HG03097 (cell line): ENCODE data around the gene ZCCHC7.

ENCODE experiments used
- ATAC-seq: cut with Tn5 transposase; IDR thresholded peaks from one replicate; pipeline ENCODE4 v1.9.1; 2021; ENCODE audit not compliant: unreplicated experiment, low FRiP score

The ZCCHC7 gene

DNA sequence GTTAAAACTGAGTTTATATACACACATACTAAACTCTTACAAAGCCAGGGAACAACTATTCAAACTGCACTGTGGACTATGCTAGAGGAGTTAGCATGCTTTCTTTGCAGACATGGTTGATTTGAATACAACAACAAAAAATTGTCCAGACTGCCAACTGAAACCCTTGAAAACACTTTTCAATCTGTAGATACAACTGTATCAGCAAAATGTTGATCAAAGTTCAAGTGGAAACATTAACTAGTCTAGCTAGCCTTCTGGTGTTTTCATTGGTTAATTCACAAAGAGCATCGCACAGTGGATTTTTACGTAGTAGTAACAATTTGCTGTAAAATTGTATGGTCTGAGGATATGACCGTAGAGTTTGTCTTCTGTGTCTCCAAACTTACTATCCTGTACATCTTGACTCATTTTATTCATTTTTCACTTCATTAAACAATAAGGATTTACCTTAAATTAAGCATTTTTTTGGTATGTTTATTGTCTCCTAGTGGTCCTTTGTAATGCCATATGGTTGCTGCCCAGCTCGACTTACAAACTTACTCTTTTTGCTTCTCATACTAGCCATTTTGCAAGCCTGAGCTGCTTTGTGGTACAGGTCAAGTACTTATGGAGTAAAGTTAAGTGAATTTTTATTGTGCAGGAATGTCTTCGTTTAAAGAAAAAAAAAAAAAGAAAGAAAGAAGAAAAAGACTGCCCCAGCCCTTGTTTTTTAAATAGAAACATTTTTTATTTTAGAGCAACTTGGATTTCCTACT lies 123.4 kb downstream of the ZCCHC7 start:
- no peak for ATAC-seq

DNA sequence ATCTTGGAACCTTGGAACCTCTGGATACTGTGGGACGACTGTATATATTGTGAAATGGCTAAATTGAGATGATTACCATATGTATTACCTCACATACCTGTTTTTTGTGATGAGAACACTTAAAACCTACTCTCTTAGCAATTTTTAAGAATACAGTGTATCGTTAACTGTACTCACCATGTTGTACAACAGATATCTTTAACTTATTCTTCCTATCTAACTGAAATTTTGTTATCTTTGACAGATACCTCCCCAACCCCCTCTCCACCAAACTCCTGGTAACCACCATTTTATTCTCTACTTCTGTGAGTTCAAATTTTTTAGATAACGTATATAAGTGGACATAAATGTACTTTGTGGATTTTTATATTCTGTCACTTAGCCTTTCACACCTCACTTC lies 126.5 kb downstream of the ZCCHC7 start:
- ATAC-seq: no peak

DNA sequence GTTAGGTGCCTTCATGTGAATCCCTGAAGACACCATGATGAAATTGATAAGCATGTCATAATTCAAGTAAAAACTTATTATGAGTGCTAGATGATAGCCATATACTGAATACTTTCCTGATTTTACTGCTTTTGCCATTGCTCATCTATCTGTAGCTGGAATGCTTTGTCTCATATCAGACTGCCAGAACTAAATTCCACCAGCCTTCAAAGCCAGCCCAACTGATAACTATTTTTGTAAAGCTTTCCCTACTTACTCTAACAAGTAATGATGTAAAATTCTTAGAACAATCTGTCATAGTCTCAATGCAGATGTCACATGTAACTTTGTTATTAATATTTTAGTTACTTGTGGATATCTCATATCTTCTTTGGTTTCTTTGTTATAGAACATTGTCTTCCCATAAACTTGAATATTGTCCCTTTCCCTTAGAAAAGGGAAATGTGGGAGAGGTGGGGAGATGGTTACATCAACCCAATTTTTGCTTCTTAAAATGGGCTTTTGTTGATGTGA lies 128.3 kb downstream of the ZCCHC7 start:
- ATAC-seq: no peak

DNA sequence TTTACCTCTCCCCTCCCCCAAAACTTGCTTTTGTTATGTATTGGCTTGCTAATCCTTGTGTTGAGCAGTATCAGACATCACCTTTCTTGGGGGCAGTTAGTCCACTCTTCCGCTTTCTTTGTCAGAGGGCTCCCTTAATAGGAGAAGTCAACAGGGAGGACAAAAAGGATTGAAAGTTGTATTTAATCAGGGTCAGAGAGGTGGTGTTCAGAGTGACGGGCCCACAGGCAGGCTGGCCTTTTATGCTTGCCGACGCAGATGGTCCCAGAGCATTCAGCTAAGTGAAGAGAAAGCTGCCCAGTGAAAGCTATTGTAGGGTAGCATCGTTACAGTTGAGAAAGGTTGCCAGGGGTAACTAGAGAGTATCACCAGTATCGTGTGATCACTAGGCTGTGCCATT lies 131.1 kb downstream of the ZCCHC7 start:
- peak; percentile 75 for ATAC-seq

DNA sequence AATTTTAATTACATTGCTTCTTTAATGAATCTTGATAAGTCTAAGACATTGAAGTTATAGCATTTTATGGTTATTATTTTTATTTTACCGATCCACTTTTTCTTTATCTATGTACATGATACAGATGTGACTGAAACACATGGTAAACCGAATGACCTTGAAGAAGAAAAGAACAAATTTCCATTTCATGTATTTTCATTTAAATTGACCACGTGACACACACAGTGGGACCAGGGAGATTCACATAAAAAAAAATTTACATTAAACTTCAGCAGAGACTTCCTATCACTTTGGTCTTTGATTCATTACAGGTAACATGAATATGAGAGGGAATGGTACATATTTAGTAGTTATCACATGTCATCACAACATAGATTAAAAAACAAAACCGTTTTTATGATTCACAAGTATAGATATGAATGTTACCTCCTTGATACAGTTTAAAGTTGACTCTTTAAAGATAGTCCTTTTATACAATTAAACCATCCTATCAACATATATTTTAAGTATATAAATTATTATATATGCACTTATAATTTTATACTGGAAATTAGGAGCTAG lies 133.1 kb downstream of the ZCCHC7 start:
- ATAC-seq: no peak

DNA sequence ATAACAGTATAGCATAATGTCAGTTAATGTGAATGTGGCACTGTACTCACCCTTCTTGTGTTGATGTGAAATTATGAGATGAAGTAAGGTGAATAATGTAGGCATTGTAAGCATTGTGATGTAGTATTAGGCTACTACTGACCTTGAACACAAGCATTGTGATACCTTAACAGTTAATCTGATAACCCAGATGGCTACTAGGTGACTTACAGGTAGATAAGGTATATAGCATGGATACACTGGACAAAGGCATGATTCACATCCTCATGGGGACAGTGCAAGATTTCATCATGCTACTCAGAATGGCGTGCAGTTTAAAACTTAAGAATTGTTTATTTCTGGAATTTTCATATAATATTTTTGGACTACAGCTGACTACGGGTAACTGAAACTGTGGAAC lies 134.8 kb downstream of the ZCCHC7 start:
- no peak for ATAC-seq

DNA sequence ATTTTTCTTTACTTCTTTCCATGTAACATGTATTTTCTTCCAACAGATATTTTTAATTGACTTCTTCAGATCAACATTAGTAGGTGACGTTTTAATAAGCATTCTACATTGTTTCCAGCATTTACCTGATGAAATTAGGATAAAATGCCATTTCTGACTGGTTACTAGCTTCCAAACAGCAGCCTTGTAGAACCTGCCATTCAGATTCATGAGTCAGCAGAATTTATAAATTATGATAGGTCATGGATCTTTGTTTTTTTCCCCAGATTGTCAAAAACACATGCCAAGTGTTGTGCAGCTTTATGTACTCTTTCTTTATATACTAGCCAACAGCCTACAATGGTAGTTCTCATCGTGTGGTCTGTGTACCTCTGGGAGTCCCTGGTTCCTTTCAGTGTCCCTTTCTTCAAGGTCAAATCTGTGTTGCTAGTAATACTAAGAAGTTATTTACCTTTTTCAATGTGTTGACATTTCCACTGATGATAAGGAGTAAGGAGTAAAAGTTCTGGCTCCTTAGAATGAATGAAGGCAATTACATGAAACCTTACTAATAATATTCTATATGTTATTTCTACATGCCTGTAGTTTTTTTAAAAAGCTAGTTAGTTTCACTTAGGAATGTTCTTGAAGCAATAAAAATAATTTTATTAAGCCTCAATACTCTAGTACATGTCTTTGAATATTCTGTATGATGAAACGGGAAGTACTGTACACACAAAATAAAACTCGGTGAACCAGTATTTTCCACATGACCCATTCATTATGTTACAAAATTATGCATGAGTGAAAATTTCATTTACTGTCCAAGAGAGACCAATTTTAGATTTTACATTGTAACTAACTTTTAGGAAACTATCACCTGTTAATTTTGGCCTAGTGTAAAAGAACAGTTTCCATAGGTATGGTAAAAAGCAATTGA lies 135.8 kb downstream of the ZCCHC7 start:
- no peak for ATAC-seq

DNA sequence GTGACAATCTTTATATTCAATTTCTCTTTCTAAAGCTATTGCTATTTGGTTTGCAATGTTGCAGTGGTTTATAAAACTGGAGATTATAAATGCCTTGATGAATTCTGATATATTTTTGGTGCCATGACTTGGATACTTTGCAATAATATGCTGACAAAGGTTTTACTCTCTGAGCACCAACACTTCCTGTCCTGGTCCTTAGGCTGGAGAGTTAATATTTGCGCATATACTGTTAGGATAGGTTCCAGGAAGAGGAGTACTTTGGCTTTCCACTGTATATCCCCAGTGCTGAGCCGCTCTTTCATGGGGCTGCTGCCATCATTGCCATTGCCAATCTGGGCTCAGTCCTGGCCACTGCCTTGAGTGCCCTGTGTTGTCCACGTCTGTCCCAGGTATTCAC lies 139.6 kb downstream of the ZCCHC7 start:
- no peak for ATAC-seq

DNA sequence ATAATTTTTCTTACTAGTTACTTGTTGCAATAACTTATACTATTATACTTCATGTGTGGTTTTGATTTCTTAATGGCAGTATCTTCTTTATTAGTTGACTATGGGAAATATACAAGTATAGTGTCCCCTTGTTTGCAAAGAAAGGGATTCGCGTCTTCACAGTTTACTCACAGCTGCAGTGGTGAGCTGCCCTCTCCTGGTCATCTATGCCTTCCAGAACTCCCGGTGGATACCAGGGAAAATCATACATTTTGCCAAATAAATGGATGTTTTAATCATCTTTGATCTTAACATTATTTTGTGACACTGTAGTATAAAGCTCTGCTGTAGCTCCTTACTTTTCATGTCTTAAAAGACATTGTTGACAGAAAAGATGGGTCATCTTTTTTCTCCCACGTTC lies 142.0 kb downstream of the ZCCHC7 start:
- no peak for ATAC-seq

DNA sequence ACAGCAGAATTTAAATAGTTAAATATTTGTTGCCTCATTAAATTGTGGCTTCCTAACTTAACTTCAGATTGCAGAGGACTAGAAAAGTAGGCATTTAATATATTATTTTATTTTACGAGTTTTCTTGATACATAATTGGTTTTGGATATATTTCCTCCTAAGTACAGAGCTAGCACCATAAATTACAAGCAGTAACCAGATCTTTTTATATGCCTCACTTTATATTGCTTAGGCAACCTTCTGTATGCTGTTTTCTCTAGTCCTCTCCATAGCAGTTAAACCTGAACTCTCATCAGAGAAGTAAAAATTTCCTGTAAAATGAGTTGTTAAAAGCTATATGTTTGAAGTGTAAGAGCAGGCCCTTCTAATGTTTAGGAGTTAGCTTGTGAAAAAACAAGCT lies 144.2 kb downstream of the ZCCHC7 start:
- ATAC-seq: no peak

DNA sequence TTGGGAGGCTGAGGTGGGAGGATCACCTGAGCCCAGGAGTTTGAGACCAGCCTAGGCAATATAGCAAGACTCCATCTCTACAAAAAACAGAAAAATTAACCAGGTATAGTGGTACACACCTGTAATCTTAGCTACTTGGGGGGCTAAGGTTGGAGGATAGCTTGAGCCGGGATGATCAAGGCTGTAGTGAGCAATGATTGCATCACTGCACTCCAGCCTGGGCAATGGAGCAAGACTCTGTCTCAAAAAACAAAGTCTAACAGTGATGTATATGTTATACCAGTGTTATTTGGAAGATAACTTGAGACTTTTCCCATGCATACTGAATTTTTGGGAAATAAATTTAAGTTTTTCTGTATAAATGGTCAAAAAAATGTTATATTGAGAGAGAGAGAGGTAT lies 146.3 kb downstream of the ZCCHC7 start:
- ATAC-seq: no peak

DNA sequence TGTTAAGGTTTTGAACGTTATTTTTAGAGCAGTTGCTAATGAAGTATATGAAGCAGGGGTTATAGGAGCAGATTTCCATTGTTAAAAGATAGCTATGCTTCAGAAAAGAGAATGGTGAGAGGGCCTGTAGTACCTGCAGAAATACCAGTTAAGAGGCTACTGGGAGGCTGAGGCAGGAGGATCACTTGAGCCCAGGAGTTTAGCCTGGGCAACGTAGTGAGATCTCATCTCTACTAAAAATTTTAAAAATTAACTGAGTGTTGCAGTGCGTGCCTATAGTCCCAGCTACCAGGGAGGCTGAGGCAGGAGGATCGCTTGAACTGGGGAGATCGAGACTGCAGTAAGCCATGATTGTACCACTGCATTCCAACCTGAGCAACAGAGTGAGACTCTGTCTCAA lies 148.8 kb downstream of the ZCCHC7 start:
- ATAC-seq: no peak

DNA sequence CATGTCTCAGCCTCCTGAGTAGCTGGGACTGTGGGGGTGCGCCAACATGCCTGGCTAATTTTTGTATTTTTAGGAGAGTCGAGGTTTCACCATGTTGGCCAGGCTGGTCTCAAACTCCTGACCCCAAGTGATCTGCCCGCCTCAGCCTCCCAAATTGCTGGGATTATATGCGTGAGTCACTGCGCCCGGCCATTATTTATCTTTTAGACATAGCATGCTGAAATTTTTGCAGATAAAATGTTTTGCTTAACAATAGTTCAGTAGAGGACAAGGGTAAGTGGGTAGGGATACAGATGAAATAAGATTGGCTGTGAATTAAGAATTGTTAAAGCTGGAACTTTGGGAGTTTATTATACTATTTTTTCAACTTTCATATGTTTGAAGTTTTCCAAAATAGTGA lies 151.3 kb downstream of the ZCCHC7 start:
- no peak for ATAC-seq

DNA sequence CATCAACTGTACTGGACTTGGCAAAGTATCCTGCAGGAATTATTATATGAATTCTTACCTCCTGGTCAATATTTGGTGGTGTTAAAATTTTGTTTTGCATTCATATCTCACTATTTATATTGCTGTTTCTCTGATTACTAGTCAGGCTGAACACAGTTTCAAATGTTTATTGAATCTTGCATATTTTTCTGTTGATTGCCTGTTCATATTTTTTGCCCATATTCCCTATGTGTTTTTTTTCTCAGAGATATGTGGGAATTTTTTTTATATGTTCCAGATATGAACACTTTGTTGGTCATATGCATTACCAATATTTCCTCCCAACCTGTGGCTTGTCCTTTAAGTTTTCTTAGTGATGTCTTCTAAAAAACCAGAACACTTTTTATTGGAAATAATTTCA lies 153.2 kb downstream of the ZCCHC7 start:
- no peak for ATAC-seq

DNA sequence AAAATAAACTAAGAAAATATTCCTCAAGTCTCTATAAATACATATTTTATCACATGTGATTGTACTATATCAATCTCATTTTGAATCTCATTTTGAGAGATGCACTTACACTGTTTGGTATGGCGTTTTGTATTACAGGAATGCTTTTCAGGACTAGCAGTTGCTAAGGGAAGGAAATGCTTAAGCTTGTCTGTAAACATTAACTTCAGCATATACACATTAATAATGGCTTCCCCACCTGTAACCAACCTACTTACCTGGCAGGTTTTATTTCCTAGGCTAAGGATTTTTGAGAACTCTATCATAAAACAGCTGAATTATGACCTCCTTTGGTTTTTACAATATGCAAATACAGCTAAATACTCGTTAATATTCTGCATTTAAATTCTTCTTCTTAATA lies 161.2 kb downstream of the ZCCHC7 start:
- ATAC-seq: no peak

DNA sequence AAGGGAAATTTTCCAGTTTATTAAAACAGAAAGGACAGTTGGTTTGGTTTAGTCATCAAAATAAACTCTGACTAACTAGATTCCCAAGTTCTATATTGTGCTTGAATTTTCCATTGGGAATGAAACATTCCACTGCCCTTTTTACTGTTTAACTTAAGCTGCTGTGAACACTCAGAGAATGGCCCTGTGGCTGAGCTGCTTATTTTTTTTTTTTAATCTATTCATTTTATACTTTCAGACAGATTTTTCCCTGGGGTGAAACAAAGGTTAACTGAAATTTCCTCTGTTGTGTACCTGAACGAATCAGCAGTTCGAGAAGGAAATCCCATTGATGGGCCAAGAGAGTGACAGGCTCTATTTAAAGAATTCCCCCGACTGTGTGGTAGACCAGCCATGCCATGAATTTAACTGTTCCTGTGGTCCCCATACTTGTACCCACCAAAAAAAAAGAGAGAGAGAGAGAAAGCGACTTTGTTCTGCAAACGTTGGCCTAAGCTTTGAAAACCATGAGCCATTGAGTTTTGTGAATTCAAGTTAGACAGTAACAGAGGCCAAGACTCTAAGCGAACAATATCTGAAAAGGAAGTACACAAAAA lies 163.5 kb downstream of the ZCCHC7 start:
- ATAC-seq: peak; percentile 53

DNA sequence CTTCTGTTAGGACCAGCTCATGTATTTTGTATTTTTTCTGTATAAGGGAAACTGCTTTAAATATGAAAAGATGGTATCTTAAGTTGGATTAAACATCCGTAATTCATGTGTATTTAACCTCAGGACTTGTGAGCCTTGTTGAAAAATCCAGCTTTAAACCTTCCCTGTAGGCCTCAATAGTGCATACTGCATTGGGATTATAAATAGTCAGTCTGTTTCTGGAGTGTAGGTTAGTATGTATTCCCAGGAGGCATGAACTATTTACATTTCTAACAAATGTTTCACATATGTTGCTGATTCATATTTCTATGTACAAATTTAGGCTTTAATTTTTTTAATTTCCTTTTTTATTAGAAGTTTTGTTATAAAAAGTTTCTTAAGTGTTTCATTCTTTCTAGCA lies 164.3 kb downstream of the ZCCHC7 start:
- ATAC-seq: no peak

DNA sequence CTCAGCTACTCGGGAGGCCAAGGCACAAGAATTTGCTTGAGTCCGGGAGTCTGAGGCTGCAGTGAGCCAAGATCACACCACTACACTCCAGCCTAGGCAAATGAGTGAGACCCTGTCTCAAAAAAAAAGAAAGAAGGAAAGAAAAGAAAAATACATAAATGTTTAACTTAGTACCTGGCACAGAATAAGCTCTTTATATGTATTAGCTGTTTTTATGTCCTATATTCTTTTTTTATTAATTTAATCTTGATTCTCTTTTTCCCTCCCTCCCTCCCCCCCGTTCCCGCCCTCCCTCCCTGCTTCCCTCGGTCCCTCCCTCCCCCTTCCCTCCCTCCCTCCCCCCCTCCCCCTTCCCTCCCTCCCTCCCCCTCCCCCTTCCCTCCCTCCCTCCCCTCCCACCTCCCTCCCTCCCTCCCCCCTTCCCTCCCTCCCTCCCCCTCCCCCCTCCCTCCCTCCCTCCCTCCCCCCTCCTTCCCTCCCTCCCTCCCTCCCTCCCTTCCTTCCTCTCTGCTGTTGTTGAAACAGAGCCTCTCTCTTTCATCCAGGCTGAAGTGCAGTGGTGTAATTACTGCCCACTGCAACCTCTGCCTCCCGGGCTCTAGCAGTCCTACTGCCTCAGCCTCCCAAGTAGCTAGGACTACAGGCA lies 166.3 kb downstream of the ZCCHC7 start:
- ATAC-seq: no peak

DNA sequence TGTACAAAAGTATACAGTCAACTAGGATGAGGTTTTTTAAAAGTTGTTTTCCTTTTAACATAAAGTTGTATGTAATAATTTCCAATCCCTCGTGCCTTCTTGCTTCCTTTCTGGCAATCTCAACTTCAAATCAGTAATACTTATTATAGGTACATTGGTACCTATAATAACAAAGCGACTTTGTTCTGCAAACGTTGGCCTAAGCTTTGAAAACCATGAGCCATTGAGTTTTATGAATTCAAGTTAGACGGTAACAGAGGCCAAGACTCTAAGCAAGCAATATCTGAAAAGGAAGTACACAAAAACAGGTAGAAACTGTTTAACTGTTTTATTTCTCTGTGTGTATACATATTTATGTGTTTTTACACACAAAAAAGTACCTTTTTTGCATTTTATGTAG lies 166.9 kb downstream of the ZCCHC7 start:
- no peak for ATAC-seq

DNA sequence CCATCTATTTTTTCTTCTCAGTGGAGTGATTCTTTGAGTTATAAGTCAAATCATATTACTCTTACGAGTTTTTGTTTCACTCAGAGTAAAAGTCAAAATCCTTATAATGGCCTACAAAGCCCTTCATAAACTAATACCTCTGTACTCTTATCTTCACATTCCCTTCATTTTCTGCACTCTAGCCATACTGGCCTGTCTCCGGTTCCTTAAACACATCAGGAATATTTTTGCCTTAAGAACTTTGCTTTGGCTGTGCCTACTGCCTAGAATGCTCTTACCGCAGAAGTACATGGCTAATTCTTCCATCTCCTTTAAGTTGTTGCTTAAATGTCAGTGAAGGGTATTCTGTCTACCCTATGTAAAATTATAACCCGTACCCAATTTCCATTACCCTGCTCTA lies 169.3 kb downstream of the ZCCHC7 start:
- ATAC-seq: no peak
